Ishikawa (cell line): ENCODE results near the gene TRHDE.

Source experiments
- CEBPB ChIP-seq: IDR thresholded peaks from 2 replicates; pipeline ENCODE4 v1.6.1; 2012
- CREB1 ChIP-seq: IDR thresholded peaks from 2 replicates; pipeline ENCODE4 v1.6.1; 2012; ENCODE audit warnings: low read depth
- EGR1 ChIP-seq: IDR thresholded peaks from 2 replicates; pipeline ENCODE4 v1.6.1; 2012
- EP300 ChIP-seq: IDR thresholded peaks from 2 replicates; pipeline ENCODE4 v1.6.1; 2012; ENCODE audit warnings: borderline replicate concordance
- FOXM1 ChIP-seq: IDR thresholded peaks from 2 replicates; pipeline ENCODE4 v1.6.1; 2012; ENCODE audit warnings: low read depth, borderline replicate concordance
- MAX ChIP-seq: IDR thresholded peaks from 2 replicates; pipeline ENCODE4 v1.6.1; 2012
- NFIC ChIP-seq: IDR thresholded peaks from 2 replicates; pipeline ENCODE4 v1.6.1; 2012
- RAD21 ChIP-seq: IDR thresholded peaks from 2 replicates; pipeline ENCODE4 v1.6.1; 2012; ENCODE audit warnings: low read depth
- TAF1 ChIP-seq: IDR thresholded peaks from 2 replicates; pipeline ENCODE4 v1.6.1; 2012; ENCODE audit warnings: low read depth, mild to moderate bottlenecking
- TCF12 ChIP-seq: IDR thresholded peaks from 2 replicates; pipeline ENCODE4 v1.6.1; 2012; ENCODE audit warnings: low read depth
- TEAD4 ChIP-seq: IDR thresholded peaks from 2 replicates; pipeline ENCODE4 v1.6.1; 2012
- YY1 ChIP-seq: IDR thresholded peaks from 2 replicates; pipeline ENCODE4 v1.6.1; 2012; ENCODE audit warnings: low read depth
- ZBTB7A ChIP-seq: IDR thresholded peaks from 2 replicates; pipeline ENCODE4 v1.6.1; 2012; ENCODE audit warnings: low read depth
- TF ChIP-seq, protein P1 (sequence below): IDR thresholded peaks from 2 replicates; pipeline ENCODE4 v1.6.1; 2012; ENCODE audit warnings: low read depth, mild to moderate bottlenecking
- TF ChIP-seq, protein P2 (sequence below): IDR thresholded peaks from 2 replicates; pipeline ENCODE4 v1.6.1; 2012

Gene TRHDE

GRCh38 chr12:72432037-72432604 lies 160.0 kb downstream of the TRHDE start:
- no peak for TF ChIP-seq FOXM1
- TF ChIP-seq CREB1 = no peak
- TF ChIP-seq EP300 = no peak
- no peak for TF ChIP-seq TEAD4
- no peak for TF ChIP-seq EGR1
- TF ChIP-seq TCF12 = no peak
- TF ChIP-seq ZBTB7A = no peak

GRCh38 chr12:72433298-72433697 lies 161.1 kb downstream of the TRHDE start:
- TF ChIP-seq TCF12 (no peak), NFIC (no peak)

DNA sequence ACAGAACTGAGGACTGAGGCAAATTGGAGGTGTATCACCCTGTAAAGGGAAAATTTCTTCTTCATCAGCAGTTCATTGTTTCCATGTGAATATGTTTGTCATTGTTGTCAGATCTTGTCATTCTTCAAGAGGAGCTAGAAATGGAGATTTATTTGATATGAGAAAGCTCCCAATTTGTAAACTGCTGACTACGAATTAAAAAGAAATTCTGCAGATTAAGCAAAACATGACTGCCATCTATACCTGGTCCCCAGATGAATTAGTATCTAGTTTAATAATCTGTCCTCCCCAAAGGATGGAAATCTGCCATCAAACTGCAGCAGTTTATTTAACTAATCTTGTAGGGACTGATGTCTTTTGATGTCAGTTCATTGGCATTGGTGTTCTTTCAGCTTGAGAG lies 162.8 kb downstream of the TRHDE start:
- TF ChIP-seq EGR1 (no peak), ZBTB7A (no peak), NFIC (no peak), RAD21 (no peak), TAF1 (no peak), CREB1 (no peak), TEAD4 (no peak), CEBPB (no peak), TCF12 (no peak), EP300 (no peak), YY1 (no peak), MAX (no peak), FOXM1 (no peak)
- TF ChIP-seq, protein P1, sequence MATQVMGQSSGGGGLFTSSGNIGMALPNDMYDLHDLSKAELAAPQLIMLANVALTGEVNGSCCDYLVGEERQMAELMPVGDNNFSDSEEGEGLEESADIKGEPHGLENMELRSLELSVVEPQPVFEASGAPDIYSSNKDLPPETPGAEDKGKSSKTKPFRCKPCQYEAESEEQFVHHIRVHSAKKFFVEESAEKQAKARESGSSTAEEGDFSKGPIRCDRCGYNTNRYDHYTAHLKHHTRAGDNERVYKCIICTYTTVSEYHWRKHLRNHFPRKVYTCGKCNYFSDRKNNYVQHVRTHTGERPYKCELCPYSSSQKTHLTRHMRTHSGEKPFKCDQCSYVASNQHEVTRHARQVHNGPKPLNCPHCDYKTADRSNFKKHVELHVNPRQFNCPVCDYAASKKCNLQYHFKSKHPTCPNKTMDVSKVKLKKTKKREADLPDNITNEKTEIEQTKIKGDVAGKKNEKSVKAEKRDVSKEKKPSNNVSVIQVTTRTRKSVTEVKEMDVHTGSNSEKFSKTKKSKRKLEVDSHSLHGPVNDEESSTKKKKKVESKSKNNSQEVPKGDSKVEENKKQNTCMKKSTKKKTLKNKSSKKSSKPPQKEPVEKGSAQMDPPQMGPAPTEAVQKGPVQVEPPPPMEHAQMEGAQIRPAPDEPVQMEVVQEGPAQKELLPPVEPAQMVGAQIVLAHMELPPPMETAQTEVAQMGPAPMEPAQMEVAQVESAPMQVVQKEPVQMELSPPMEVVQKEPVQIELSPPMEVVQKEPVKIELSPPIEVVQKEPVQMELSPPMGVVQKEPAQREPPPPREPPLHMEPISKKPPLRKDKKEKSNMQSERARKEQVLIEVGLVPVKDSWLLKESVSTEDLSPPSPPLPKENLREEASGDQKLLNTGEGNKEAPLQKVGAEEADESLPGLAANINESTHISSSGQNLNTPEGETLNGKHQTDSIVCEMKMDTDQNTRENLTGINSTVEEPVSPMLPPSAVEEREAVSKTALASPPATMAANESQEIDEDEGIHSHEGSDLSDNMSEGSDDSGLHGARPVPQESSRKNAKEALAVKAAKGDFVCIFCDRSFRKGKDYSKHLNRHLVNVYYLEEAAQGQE = no peak
- TF ChIP-seq, protein P2, sequence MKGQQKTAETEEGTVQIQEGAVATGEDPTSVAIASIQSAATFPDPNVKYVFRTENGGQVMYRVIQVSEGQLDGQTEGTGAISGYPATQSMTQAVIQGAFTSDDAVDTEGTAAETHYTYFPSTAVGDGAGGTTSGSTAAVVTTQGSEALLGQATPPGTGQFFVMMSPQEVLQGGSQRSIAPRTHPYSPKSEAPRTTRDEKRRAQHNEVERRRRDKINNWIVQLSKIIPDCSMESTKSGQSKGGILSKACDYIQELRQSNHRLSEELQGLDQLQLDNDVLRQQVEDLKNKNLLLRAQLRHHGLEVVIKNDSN = no peak

DNA sequence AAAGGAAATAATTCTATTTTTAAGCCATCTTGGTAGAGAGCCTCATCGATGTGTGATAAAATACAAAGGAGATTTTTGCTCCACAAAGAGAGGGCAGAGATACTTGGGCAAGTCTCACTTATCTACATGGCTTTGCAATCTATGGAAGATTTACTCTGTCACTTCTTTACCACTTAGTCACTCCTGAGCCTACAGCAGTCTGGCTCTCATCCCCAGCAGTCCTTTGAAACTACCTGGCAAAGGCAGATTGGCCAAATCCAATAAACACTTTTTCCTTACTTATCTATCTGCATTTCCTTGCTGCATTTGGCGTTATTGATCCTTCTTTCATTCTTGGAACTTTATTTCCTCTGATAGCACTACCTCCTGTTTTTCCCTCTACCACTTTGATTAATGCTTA lies 170.0 kb downstream of the TRHDE start:
- TF ChIP-seq, protein P1 = no peak

GRCh38 chr12:72444125-72444524 lies 172.0 kb downstream of the TRHDE start:
- TF ChIP-seq MAX (no peak), FOXM1 (no peak), YY1 (no peak), CEBPB (no peak), NFIC (no peak), EP300 (no peak), ZBTB7A (no peak), TAF1 (no peak), EGR1 (no peak), TCF12 (no peak), CREB1 (no peak), TEAD4 (no peak), RAD21 (no peak)
- TF ChIP-seq, protein P2 = no peak
- TF ChIP-seq, protein P1 = no peak
